ENCODE data around the gene FTL.

Gene FTL

GRCh38 chr19:48946463-48947257 lies 18.4 kb upstream of the FTL start:
- DNase-seq (ENCODE audit: low read depth) = no peak

GRCh38 chr19:48947258-48947542 lies 17.9 kb upstream of the FTL start:
- DNase-seq (ENCODE audit: low read depth) = no peak

DNA sequence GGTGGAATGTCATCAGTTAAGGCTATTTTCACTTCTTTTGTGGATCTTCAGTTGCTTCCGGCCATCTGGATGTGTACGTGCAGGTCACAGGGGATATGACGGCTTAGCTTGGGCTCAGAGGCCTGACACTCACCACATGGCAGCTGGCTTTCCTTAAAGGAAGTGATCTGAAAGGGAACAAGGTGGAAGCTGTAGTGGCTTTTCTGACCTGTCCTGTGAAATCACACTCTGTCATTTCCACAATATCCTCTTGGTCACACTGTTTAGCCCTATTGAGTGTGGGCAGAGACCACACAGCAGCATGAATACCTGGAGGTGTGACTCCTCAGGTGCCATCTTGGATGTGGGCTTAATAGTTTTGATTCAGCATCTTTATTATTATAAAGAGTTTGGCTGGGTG lies 14.9 kb upstream of the FTL start:
- DNase-seq (ENCODE audit: low read depth) = no peak

GRCh38 chr19:48950830-48951519 lies 14.1 kb upstream of the FTL start:
- no peak for DNase-seq (ENCODE audit: low read depth)

GRCh38 chr19:48953141-48953540 lies 12.0 kb upstream of the FTL start:
- DNase-seq (ENCODE audit: low read depth) = no peak

DNA sequence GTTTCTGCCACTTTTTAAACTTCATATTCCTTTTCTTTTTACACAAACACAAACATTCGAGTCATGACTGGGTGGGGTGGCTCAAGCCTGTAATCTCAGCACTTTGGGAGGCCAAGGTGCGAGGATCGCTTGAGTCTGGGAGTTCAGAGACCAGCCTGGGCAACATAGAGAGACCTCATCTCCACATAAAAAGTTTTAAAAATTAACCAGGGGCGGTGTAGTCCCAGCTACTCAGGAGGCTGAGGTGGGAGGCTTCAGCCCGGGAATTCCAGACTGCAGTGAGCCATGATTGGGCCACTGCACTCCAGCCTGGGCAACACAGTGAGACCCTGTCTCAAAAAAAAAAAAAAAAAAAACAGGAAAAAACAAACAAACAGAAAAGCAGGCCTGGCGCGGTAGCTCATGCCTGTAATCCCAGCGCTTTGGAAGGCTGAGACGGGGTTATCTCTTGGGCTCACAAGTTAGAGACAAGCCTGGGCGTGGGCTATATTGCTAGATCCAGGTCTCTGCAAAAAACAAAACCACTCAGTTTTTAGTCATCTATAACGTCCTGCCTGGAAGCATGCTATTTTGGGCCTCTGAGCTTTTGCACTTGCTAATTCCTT lies 11.0 kb upstream of the FTL start:
- DNase-seq (ENCODE audit: low read depth) = no peak

- DNase-seq (ENCODE audit: low read depth) = peak; percentile 70
Observed at GRCh38 chr19:48954595-48955307, 10.4 kb upstream of the FTL start, which contains the start of gene BAX. TSS of gene BAX (plus strand) at chr19:48954875. CDS start at chr19:48954929, 54 bp downstream.

GRCh38 chr19:48955308-48955958 lies 9.7 kb upstream of the FTL start:
- DNase-seq (ENCODE audit: low read depth) = no peak

GRCh38 chr19:48958006-48958405 lies 7.1 kb upstream of the FTL start:
- DNase-seq (ENCODE audit: low read depth) = no peak

GRCh38 chr19:48959341-48960239 lies 5.5 kb upstream of the FTL start:
- DNase-seq (ENCODE audit: low read depth) = no peak

GRCh38 chr19:48961051-48961649 lies 4.0 kb upstream of the FTL start:
- DNase-seq (ENCODE audit: low read depth) = no peak

- DNase-seq (ENCODE audit: low read depth) = no peak
Observed at GRCh38 chr19:48961673-48962028, 3.5 kb upstream of the FTL start.

DNA sequence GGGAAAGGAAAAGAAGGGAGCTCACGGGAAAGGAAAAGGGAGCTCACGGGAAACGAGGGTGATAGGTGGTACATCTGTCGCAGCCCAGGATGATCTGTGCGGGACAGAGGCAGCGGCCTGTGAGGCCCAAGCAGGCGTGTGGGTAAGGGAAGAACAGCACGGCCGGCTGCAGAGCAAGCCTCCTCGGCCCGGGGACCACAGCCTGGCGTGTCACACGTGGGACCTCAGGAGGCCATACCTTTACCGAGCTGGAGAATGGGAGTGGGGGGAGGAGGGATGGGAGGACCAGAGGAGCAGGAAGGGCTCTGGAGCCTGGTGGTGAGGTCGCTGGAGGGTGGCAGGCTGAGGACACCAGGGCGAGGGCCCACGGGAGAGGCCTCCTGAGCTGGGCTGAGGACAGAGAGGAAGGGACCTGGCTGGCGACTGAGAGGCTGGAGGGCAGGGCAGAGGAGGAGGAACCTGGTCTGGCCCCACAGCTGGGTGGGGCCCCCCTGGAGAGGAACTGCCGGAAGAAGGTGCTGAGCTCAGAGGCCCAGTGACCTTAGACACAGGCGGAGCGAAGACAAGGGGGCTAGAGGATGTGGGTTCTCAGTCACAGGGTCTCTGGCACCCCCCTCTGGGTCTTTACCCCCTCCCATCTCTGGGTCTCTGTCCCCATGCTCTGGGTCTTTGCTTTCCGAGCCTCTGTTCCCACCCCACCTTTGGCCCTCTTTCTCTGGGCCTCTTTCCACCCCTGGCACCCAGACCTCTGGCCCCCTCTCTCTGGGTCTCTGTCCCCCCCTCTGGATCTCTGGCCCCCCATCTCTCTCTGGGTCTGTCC lies 2.9 kb upstream of the FTL start:
- DNase-seq (ENCODE audit: low read depth) = no peak

GRCh38 chr19:48962849-48963165 lies 2.3 kb upstream of the FTL start:
- no peak for DNase-seq (ENCODE audit: low read depth)

DNA sequence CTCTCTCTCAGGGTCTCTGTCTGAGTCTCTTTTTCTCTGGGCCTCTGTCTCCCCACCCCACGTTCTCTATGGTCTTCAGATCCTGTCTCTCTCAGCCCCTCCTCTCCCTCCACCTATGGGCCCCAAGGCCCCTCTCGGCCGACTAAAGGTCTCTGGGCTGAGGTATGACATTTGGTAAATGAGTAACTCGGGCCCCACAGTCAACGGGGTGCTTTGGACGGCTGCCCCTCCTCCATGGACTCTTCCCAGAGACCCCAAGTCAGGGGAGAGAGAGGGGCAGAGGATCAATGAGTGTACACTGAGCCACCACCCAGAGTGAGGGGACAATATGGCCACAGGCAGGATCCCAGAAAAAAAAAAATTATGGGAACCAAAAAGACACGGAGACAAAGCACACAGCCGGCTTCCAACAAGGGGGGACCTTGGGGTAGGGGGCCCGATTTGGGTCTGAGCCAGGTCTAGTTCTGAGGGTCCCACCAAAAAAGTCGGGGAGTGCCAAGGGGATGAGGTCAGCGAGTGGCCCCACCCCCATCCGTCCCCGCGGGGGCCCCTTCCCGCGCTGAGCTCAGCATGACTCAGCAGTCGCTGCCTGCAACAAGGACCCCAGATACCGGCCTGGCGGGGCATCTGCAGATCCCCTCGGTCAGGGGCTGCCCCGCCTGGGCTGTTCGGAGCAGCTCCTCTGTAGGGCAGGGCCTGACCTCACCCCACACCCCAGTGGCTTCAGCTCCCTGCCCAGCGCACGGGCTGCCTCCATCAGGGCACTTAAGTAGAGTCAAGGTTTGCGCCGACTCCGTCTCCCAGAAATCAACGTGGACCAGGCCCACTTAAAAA lies 1.5 kb upstream of the FTL start:
- no peak for DNase-seq (ENCODE audit: low read depth)

DNA sequence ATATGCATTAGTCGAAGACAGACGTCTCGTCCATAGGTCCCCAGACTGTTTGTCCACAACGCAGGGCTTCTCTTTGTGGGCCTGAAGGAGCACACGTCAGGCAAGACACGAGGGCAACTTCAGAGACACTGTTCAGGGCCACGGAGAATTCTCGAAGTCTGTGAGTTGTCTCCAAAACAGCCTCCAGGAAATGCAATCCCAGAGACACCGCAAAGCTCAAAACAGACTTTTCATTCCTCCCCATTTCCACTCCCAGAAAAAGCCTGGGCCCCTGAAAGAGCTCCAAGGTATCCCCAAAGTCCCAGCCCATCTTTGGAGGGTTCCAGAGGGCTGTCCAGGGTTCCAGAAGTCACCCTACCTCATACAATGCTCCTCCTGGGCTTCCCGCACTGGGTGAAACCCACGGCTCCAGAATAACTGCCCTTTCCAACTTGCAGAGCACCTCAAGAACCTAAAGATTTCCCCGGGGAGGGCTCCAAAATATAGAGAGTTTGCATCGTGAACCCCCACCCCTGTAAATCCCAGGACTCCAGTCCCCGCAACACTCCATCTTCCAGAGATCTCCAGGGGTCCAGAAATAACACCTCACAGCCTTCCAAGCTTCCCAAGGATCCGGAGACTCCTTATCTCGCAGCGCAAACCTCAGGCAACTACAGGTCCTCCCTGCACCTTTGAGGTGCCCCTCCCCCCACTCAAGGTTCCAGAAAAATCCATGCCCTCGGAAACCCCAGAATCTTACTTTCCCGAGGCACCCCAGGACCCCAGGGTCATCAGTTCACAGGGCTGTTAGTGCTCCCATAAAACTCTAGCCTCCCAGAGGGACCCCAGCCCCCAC lies 687 bp upstream of the FTL start:
- no peak for DNase-seq (ENCODE audit: low read depth)

GRCh38 chr19:48965806-48966540 lies 864 bp downstream of the FTL start:
- peak; percentile 82 for DNase-seq (ENCODE audit: low read depth)

Data from stimulated activated CD8-positive, alpha-beta memory T cell treated with anti-CD3 and anti-CD28 coated beads, Interleukin-15, amount 100 ng/mL, for 1 hour (primary cell).